GM20431 (cell line): ENCODE measurements around the gene CALHM5.

Source experiments
- in situ Hi-C: fragments of 300-500 bp; cut with MseI, MboI; formaldehyde crosslinking; loops from one replicate; pipeline ENCODE4 v1.15.0; 2020; ENCODE audit warnings: low sequenced_read_pairs; ENCODE audit not compliant: unreplicated experiment

The CALHM5 gene

DNA sequence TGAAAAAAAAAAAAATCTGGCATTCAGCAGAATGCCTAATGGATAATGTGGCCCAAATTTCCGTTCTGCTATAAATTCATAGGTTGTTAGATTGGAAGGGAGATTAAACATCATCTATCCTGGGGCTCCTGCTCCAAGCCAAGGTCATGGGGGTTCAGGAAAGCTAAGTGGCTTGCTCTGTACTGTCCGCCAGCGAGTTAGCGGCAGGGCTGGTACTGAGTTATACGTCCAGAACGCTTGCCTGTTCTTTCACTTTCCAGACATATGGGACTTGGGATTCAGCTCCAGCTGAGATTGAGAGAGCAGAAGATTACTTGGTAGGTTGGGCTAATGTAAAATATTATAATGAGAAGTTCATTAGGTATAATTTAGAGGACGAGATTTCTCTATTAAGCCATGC lies 60.7 kb downstream of the CALHM5 start:
- in situ Hi-C loops: no loop called here
